ENCODE results near the gene ADIPOR1. TPM values are rescaled to one million over a fixed set of nuclear protein-coding genes. Genes with fewer than 3 reads are reported as not detected.

ADIPOR1 gene
- total RNA-seq, 3 donors from 2014 or later (not counting 1 experiment from before 2014, with no cell fraction given): 61.9 to 81.7 (median 80.6) TPM

DNA sequence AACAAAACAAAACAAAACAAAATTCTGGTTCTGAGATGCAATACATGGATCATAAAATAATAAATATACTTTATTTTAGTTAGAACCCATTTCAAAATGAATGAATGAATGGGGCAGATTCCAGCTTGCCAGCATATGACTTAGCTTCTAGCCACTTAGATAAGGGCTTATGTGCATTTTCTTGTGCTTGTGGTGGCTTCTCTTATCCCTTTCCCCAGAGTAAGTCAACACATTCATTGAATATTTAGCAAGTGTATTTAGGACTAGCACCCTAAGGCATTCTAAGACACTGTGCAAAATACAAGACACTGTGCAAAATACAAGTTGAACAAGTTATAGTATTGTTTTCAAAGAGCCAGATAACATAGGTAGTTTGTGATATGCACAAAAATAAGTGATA, 4.7 kb downstream of the ADIPOR1 start:
- intact Hi-C loops (cut with micrococcal nuclease): no loop called here
- Mint-ChIP-seq H3K4me3 (no peak overlapping the region), H3K4me1 (peaks cover 24 to 48% of the 10 kb centered on the region in 2 donors)

DNA sequence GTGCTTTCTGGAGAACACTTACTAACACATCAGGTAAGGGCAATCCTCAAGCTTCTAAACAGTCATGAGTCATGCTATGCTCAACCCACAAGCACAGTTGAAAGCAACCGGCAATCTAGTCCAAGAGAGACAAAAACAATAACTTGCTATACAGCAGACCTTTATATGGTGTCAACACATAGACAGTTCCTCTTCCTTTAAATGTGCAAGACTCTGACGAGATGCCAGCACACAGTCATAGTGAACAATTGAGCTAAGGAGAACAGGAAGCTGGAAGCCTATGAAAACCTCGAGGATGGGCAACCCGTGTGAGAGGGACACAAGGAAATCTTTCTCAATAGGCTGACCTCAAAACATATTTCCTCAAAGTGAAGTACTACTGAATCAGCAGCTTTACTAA, 5.3 kb downstream of the ADIPOR1 start:
- Histone ChIP-seq H3K4me1 (ENCODE audit: control insufficient read depth, insufficient read depth, low read length) (peaks cover 11% of the 10 kb centered on the region), H3K27ac (ENCODE audit: low read length) (no peak overlapping the region), H3K9me3 (ENCODE audit: control insufficient read depth, insufficient read depth, low read length) (no peaks in the 10 kb centered on the region), H3K4me3 (ENCODE audit: low read length) (no peak overlapping the region), H3K27me3 (ENCODE audit: control insufficient read depth, insufficient read depth, low read length) (no peaks in the 10 kb centered on the region), H3K36me3 (ENCODE audit: control insufficient read depth, insufficient read depth, low read length) (peaks cover 24% of the 10 kb centered on the region)
- TF ChIP-seq, protein P1, sequence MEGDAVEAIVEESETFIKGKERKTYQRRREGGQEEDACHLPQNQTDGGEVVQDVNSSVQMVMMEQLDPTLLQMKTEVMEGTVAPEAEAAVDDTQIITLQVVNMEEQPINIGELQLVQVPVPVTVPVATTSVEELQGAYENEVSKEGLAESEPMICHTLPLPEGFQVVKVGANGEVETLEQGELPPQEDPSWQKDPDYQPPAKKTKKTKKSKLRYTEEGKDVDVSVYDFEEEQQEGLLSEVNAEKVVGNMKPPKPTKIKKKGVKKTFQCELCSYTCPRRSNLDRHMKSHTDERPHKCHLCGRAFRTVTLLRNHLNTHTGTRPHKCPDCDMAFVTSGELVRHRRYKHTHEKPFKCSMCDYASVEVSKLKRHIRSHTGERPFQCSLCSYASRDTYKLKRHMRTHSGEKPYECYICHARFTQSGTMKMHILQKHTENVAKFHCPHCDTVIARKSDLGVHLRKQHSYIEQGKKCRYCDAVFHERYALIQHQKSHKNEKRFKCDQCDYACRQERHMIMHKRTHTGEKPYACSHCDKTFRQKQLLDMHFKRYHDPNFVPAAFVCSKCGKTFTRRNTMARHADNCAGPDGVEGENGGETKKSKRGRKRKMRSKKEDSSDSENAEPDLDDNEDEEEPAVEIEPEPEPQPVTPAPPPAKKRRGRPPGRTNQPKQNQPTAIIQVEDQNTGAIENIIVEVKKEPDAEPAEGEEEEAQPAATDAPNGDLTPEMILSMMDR (IDR thresholded peaks at IDR 0.05): no peak
- H3K4me1 Mint-ChIP-seq: peaks cover 23 to 51% of the 10 kb centered on the region in 2 donors
- H3K27me3 Mint-ChIP-seq (ENCODE audit: low read depth in 2 of 2): no peaks in the 10 kb centered on the region
- H3K27ac Mint-ChIP-seq: peak overlapping the region in 1 of 2 donors; percentile 53
- DNase-seq: no peak
- ATAC-seq: peak; percentile 24 to 65 (median 30)
- H3K36me3 Mint-ChIP-seq: peaks cover 9% of the 10 kb centered on the region
- 10% methylated on average over 4 of the region's 4 CpGs for WGBS (ENCODE audit: insufficient coverage)
- no peak overlapping the region for H3K4me3 Mint-ChIP-seq
- intact Hi-C loops (cut with micrococcal nuclease): no loop called here
- H3K9me3 Mint-ChIP-seq: no peaks in the 10 kb centered on the region

More for the DNA sequence above, 4.7 kb downstream of the ADIPOR1 start:
- Histone ChIP-seq H3K4me3 (ENCODE audit: low read length) (no peak overlapping the region), H3K4me1 (ENCODE audit: control insufficient read depth, insufficient read depth, low read length) (peaks cover 12% of the 10 kb centered on the region), H3K27me3 (ENCODE audit: control insufficient read depth, insufficient read depth, low read length) (no peaks in the 10 kb centered on the region), H3K36me3 (ENCODE audit: control insufficient read depth, insufficient read depth, low read length) (peaks cover 19% of the 10 kb centered on the region), H3K9me3 (ENCODE audit: control insufficient read depth, insufficient read depth, low read length) (no peaks in the 10 kb centered on the region), H3K27ac (ENCODE audit: low read length) (no peak overlapping the region)
- H3K9me3 Mint-ChIP-seq: no peaks in the 10 kb centered on the region
- ATAC-seq (no peak), DNase-seq (no peak)
- peaks cover 3% of the 10 kb centered on the region for H3K36me3 Mint-ChIP-seq
- TF ChIP-seq, protein P1 (IDR thresholded peaks at IDR 0.05): no peak
- peak overlapping the region in 1 of 2 donors; percentile 53 for H3K27ac Mint-ChIP-seq
- H3K27me3 Mint-ChIP-seq (ENCODE audit: low read depth in 2 of 2): no peaks in the 10 kb centered on the region

- Histone ChIP-seq H3K4me1 (ENCODE audit: control insufficient read depth, insufficient read depth, low read length) (peaks cover 5% of the 10 kb centered on the region), H3K27me3 (ENCODE audit: control insufficient read depth, insufficient read depth, low read length) (no peaks in the 10 kb centered on the region), H3K36me3 (ENCODE audit: control insufficient read depth, insufficient read depth, low read length) (peaks cover 27% of the 10 kb centered on the region), H3K9me3 (ENCODE audit: control insufficient read depth, insufficient read depth, low read length) (no peaks in the 10 kb centered on the region), H3K27ac (ENCODE audit: low read length) (no peak overlapping the region), H3K4me3 (ENCODE audit: low read length) (no peak overlapping the region)
- Mint-ChIP-seq H3K4me1 (peaks cover 19 to 47% of the 10 kb centered on the region in 2 donors), H3K27ac (peak overlapping the region in 1 of 2 donors; percentile 53), H3K9me3 (no peaks in the 10 kb centered on the region), H3K4me3 (no peak overlapping the region), H3K36me3 (peaks cover 9% of the 10 kb centered on the region), H3K27me3 (ENCODE audit: low read depth in 2 of 2) (no peaks in the 10 kb centered on the region)
- TF ChIP-seq, protein P1 (IDR thresholded peaks at IDR 0.05): no peak
- intact Hi-C loops (cut with micrococcal nuclease): no loop called here
- WGBS (ENCODE audit: insufficient coverage): 83% methylated on average over 1 of the region's 1 CpG
- DNase-seq (no peak), ATAC-seq (no peak)
These were observed 6.0 kb downstream of the ADIPOR1 start for GRCh38 chr1:202952099-202952498.

DNA sequence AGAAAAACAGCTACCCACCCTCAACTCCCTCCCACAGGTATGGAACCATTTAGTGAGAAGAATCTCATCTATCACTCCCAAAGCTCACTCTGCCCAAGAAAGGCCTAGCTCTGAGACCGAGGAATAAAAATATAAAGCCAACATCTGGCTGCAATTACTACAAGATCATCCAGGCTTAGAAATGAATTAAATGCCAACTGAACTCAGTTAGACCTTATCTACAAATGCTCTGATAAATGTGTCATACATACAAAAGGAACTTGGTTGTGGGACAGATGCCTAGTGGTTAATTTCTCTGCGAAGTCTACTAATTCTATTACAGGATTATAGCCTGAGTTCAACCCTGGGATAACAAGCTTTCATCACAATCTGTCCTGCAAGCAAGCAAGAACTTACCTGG, 6.7 kb downstream of the ADIPOR1 start:
- Mint-ChIP-seq H3K4me3 (no peak overlapping the region), H3K9me3 (no peaks in the 10 kb centered on the region), H3K36me3 (peaks cover 9% of the 10 kb centered on the region), H3K27ac (peak overlapping the region in 1 of 2 donors; percentile 22), H3K27me3 (ENCODE audit: low read depth in 2 of 2) (no peaks in the 10 kb centered on the region), H3K4me1 (peaks cover 13 to 40% of the 10 kb centered on the region in 2 donors)
- TF ChIP-seq, protein P1 (IDR thresholded peaks at IDR 0.05): no peak
- intact Hi-C loops (cut with micrococcal nuclease): no loop called here
- WGBS (ENCODE audit: insufficient coverage): 95% methylated on average over 2 of the region's 2 CpGs
- Histone ChIP-seq H3K9me3 (ENCODE audit: control insufficient read depth, insufficient read depth, low read length) (no peaks in the 10 kb centered on the region), H3K27me3 (ENCODE audit: control insufficient read depth, insufficient read depth, low read length) (no peaks in the 10 kb centered on the region), H3K4me1 (ENCODE audit: control insufficient read depth, insufficient read depth, low read length) (peaks cover 5% of the 10 kb centered on the region), H3K27ac (ENCODE audit: low read length) (no peak overlapping the region), H3K4me3 (ENCODE audit: low read length) (no peak overlapping the region), H3K36me3 (ENCODE audit: control insufficient read depth, insufficient read depth, low read length) (peaks cover 29% of the 10 kb centered on the region)
- DNase-seq (no peak), ATAC-seq (no peak)
